ENCODE data around the gene HOXC12. TPM values are rescaled to one million over a fixed set of nuclear protein-coding genes. Genes with fewer than 3 reads are reported as not detected.

HOXC12 gene
- total RNA-seq, 4 donors from 2014 or later, result not detected

GRCh38 chr12:54001283-54002187 lies 46.8 kb downstream of the HOXC12 start:
- no peak overlapping the region for H3K4me3 ChIP-seq
- H3K27me3 ChIP-seq, result peaks cover 15 to 100% (median 78%) of the 10 kb centered on the region in 4 donors
- 56 to 66% methylated on average over 7 to 8 of the region's 8 CpGs for WGBS, 2 donors

DNA sequence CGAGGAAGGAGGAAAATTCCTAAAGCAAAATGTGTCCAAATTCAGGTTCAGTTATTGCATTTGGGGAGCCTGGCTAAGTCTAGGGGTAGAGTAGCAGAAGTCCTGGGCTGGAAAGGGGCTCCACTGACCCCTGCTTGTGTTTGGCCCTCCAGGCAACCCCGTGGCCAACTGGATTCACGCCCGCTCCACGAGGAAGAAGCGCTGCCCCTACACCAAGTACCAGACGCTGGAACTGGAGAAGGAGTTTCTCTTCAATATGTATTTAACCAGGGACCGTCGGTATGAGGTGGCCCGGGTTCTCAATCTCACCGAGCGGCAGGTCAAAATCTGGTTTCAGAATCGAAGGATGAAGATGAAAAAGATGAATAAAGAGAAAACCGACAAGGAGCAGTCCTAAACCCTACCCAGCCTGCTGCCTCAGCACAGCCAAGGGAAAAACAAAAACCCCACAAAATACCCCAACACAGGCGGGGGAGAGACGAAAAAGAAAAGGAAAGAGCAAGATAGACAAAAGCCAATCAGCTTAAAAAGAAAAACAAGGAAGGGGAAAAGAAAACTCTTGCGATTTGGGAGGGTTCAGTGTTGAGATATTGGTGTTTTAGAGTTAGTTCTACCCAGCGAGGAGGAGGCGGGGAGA lies 47.7 kb downstream of the HOXC12 start:
- Histone ChIP-seq H3K27me3 (peaks cover 14 to 100% (median 75%) of the 10 kb centered on the region in 4 donors), H3K4me1 (peaks cover 10 to 34% (median 23%) of the 10 kb centered on the region in 3 donors)
- DNase-seq, result no peak

More at GRCh38 chr12:54001283-54002187, 46.8 kb downstream of the HOXC12 start:
- Histone ChIP-seq H3K27ac (no peak overlapping the region), H3K4me1 (peaks cover 12 to 39% (median 21%) of the 10 kb centered on the region in 3 donors), H3K36me3 (no peaks in the 10 kb centered on the region), H3K9me3 (no peaks in the 10 kb centered on the region)
- DNase-seq, result no peak
- TF ChIP-seq CTCF (IDR thresholded peaks at IDR 0.05), result no peak
- no peak for TF ChIP-seq POLR2A (IDR thresholded peaks at IDR 0.05)
- intact Hi-C loops (cut with DNase I), result no loop called here

GRCh38 chr12:54002915-54003389 lies 48.2 kb downstream of the HOXC12 start:
- TF ChIP-seq POLR2A (IDR thresholded peaks at IDR 0.05) (no peak), CTCF (IDR thresholded peaks at IDR 0.05) (no peak)
- H3K9me3 ChIP-seq, result no peaks in the 10 kb centered on the region
- no peak for DNase-seq
- H3K4me1 ChIP-seq, result peaks cover 8 to 33% (median 23%) of the 10 kb centered on the region in 3 donors
- no peak overlapping the region for H3K27ac ChIP-seq
- H3K36me3 ChIP-seq, result no peaks in the 10 kb centered on the region
- H3K4me3 ChIP-seq, result no peak overlapping the region
- peaks cover 9 to 100% (median 73%) of the 10 kb centered on the region in 4 donors for H3K27me3 ChIP-seq
- intact Hi-C loops (cut with DNase I), result no loop called here
- 45 to 52% methylated on average over 14 to 19 of the region's 19 CpGs for WGBS, 2 donors

More for the DNA sequence above, 47.7 kb downstream of the HOXC12 start:
- TF ChIP-seq CTCF (IDR thresholded peaks at IDR 0.05) (no peak), POLR2A (IDR thresholded peaks at IDR 0.05) (no peak)
- WGBS, 2 donors, result 30 to 31% methylated on average over 19 of the region's 19 CpGs
- intact Hi-C loops (cut with DNase I), result no loop called here
- Histone ChIP-seq H3K4me3 (no peak overlapping the region), H3K9me3 (no peaks in the 10 kb centered on the region), H3K36me3 (no peaks in the 10 kb centered on the region), H3K27ac (no peak overlapping the region)

- H3K9me3 ChIP-seq, result no peaks in the 10 kb centered on the region
- H3K4me3 ChIP-seq, result no peak overlapping the region
- H3K36me3 ChIP-seq, result no peaks in the 10 kb centered on the region
- no peak for TF ChIP-seq CTCF (IDR thresholded peaks at IDR 0.05)
- TF ChIP-seq POLR2A (IDR thresholded peaks at IDR 0.05), result no peak
- peaks cover 9 to 100% (median 69%) of the 10 kb centered on the region in 4 donors for H3K27me3 ChIP-seq
- no peak for DNase-seq
- peaks cover 8 to 36% (median 23%) of the 10 kb centered on the region in 3 donors for H3K4me1 ChIP-seq
- intact Hi-C loops (cut with DNase I), result no loop called here
- no peak overlapping the region for H3K27ac ChIP-seq
- WGBS, 2 donors, result 39 to 56% methylated on average over 2 to 3 of the region's 3 CpGs
These were observed 48.9 kb downstream of the HOXC12 start for GRCh38 chr12:54003625-54004024.

All from esophagus squamous epithelium (tissue), 5 donors.